Keratinocyte (primary cell): ENCODE results near the gene MMEL1. TPM values are rescaled to one million over a fixed set of nuclear protein-coding genes. Genes with fewer than 3 reads are reported as not detected.

Source experiments
- DNase-seq: peaks from one replicate; pipeline ENCODE4 v3.0.0-alpha.2; 2011; ENCODE audit warnings: low read depth, missing footprints, low spot score
- FAIRE-seq: peaks from 2 replicates; lab custom pipeline; 2011; peaks lifted over from hg19 to GRCh38; lab: Jason Lieb, UNC
- H2AFZ ChIP-seq: 2 replicates; pipeline ENCODE4 v1.6.0; 2012; ENCODE audit warnings: low read length, control low read depth, inconsistent platforms; ENCODE audit not compliant: control insufficient read depth
- H3K27ac ChIP-seq: 2 replicates; pipeline ENCODE4 v1.5.1; 2011; ENCODE audit warnings: low read length; ENCODE audit not compliant: control insufficient read depth, insufficient read depth
- H3K27me3 ChIP-seq: 3 replicates; pipeline ENCODE4 v1.6.0; 2011; ENCODE audit warnings: low read length; ENCODE audit not compliant: control insufficient read depth, insufficient read depth; ENCODE audit errors: extremely low read depth
- H3K36me3 ChIP-seq, 2 experiments: 2 replicates in 1 of 2; 3 replicates in 1 of 2; pipeline ENCODE4 v1.5.1; 2011; ENCODE audit warnings: low read length in 2 of 2, mild to moderate bottlenecking in 1 of 2; ENCODE audit not compliant: control insufficient read depth in 2 of 2, insufficient read depth in 2 of 2; ENCODE audit errors: extremely low read depth in 1 of 2
- H3K4me1 ChIP-seq: 3 replicates; pipeline ENCODE4 v1.5.1; 2011; ENCODE audit warnings: low read length; ENCODE audit not compliant: control insufficient read depth, insufficient read depth; ENCODE audit errors: extremely low read depth
- H3K4me2 ChIP-seq: 3 replicates; pipeline ENCODE4 v1.6.0; 2011; ENCODE audit warnings: low read depth, low read length; ENCODE audit not compliant: control insufficient read depth, insufficient read depth; ENCODE audit errors: extremely low read depth
- H3K4me3 ChIP-seq, 3 experiments: fragments of 200-600 bp in 1 of 3; sonication (generic) in 1 of 3; 2 replicates in 2 of 3; 3 replicates in 1 of 3; pipeline ENCODE4 v1.5.1; 2011 to 2016; ENCODE audit warnings: low read length in 3 of 3, mild to moderate bottlenecking in 3 of 3, control low read depth in 2 of 3, inconsistent platforms in 1 of 3, low read depth in 1 of 3, mixed read lengths in 1 of 3, mixed run types in 1 of 3, moderate library complexity in 1 of 3; ENCODE audit not compliant: control insufficient read depth in 2 of 3, insufficient read depth in 2 of 3; ENCODE audit errors: extremely low read depth in 1 of 3
- H3K79me2 ChIP-seq: 2 replicates; pipeline ENCODE4 v1.6.0; 2012; ENCODE audit warnings: low read length; ENCODE audit not compliant: control insufficient read depth, insufficient read depth
- H3K9ac ChIP-seq: 3 replicates; pipeline ENCODE4 v1.6.0; 2011; ENCODE audit warnings: low read length; ENCODE audit not compliant: control insufficient read depth, insufficient read depth; ENCODE audit errors: extremely low read depth
- H3K9me1 ChIP-seq: 3 replicates; pipeline ENCODE4 v1.6.0; 2011; ENCODE audit warnings: low read length; ENCODE audit not compliant: control insufficient read depth, insufficient read depth; ENCODE audit errors: extremely low read depth
- H3K9me3 ChIP-seq: 2 replicates; pipeline ENCODE4 v1.5.1; 2012; ENCODE audit warnings: low read depth, low read length; ENCODE audit not compliant: control insufficient read depth
- H4K20me1 ChIP-seq: 3 replicates; pipeline ENCODE4 v1.6.0; 2011; ENCODE audit warnings: low read length; ENCODE audit not compliant: control insufficient read depth, insufficient read depth; ENCODE audit errors: extremely low read depth
- EZH2 ChIP-seq: IDR thresholded peaks from one replicate; pipeline ENCODE4 v1.6.1; 2012; ENCODE audit warnings: inconsistent platforms, mild to moderate bottlenecking, low read length, moderate library complexity
- dilution Hi-C: fragments of 300-500 bp; cut with MboI; formaldehyde crosslinking; loops from one replicate; pipeline ENCODE4 v1.7.0; 2020; ENCODE audit warnings: low sequenced_read_pairs; ENCODE audit not compliant: extremely low pct_ligation_motif_present
- polyA plus RNA-seq, 5 experiments: library from polyadenylated mRNA; depleted of rRNA in 3 of 5; stranded (reverse) in 3 of 5; stranded (forward) in 1 of 5; unstranded in 1 of 5; fragments of >200 nt; gene quantifications; 1 replicate in 1 of 5; 2 replicates in 3 of 5; 3 replicates in 1 of 5; pipeline versions ENCODE4 v1.2.1 to v1.2.3, GENCODE V29; 2011 to 2012; ENCODE audit warnings: missing spikeins in 2 of 5, low read depth in 1 of 5, low replicate concordance in 1 of 5
- TF ChIP-seq, protein P1 (sequence below), 3 experiments: IDR thresholded peaks in 1 of 3; conservative IDR thresholded peaks in 1 of 3; optimal IDR thresholded peaks in 1 of 3; 2 replicates in 2 of 3; 3 replicates in 1 of 3; pipeline versions ENCODE3 to v1.5.1; 2011; ENCODE audit warnings: low read length in 3 of 3, mild to moderate bottlenecking in 3 of 3, moderate library complexity in 2 of 3, control low read depth in 1 of 3, inconsistent platforms in 1 of 3; ENCODE audit not compliant: insufficient read depth in 2 of 3; ENCODE audit errors: extremely low read depth in 1 of 3

Gene MMEL1
- polyA plus RNA-seq, 1 donor (not counting 4 experiments of a cell fraction or from before 2014, with no cell fraction given) = not detected

DNA sequence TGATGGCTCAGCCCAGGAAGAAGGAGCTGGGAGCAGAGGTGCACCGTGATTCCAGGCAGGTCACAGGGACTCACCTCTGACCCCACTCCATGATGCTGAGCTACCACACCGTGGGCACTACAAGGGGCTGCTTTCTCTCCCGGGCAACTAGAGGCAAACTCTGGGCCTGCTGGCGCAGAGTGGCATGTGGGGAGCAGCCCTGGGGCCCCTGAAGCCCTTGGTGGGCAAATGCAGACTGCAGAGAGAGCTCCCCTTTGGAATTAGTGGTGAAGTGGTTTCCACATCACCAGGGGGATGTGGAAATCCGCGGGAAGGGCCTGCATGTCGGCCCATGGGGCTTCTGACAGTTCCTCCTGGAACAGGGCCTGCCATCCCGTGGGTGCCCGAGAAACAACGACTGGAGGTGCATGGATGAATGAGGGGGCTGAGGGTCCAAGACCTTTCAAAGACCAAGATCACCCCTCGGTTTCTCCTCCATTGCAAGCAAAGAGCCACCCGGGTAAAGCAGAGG lies 11.8 kb upstream of the MMEL1 start:
- TF ChIP-seq, protein P1, sequence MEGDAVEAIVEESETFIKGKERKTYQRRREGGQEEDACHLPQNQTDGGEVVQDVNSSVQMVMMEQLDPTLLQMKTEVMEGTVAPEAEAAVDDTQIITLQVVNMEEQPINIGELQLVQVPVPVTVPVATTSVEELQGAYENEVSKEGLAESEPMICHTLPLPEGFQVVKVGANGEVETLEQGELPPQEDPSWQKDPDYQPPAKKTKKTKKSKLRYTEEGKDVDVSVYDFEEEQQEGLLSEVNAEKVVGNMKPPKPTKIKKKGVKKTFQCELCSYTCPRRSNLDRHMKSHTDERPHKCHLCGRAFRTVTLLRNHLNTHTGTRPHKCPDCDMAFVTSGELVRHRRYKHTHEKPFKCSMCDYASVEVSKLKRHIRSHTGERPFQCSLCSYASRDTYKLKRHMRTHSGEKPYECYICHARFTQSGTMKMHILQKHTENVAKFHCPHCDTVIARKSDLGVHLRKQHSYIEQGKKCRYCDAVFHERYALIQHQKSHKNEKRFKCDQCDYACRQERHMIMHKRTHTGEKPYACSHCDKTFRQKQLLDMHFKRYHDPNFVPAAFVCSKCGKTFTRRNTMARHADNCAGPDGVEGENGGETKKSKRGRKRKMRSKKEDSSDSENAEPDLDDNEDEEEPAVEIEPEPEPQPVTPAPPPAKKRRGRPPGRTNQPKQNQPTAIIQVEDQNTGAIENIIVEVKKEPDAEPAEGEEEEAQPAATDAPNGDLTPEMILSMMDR (optimal IDR thresholded peaks at IDR 0.05 in 1 of 3, IDR thresholded peaks at IDR 0.05 in 1 of 3, conservative IDR thresholded peaks at IDR 0.05 in 1 of 3; ENCODE audit: extremely low read depth in 1 of 3, insufficient read depth in 2 of 3, low read length in 3 of 3) = no peak
- no peak for TF ChIP-seq EZH2
- no peaks in the 10 kb centered on the region for H3K4me1 ChIP-seq
- no peak overlapping the region for H3K4me2 ChIP-seq
- no peaks in the 10 kb centered on the region for H3K9me1 ChIP-seq
- no peak overlapping the region for H3K9ac ChIP-seq
- H3K27ac ChIP-seq = no peak overlapping the region
- FAIRE-seq = no peak
- no peak overlapping the region for H2AFZ ChIP-seq
- no peaks in the 10 kb centered on the region for H3K36me3 ChIP-seq
- no peak for DNase-seq
- dilution Hi-C loops = no loop called here
- H3K79me2 ChIP-seq = no peaks in the 10 kb centered on the region
- H4K20me1 ChIP-seq = no peaks in the 10 kb centered on the region
- no peak overlapping the region for H3K4me3 ChIP-seq
- no peaks in the 10 kb centered on the region for H3K9me3 ChIP-seq
- H3K27me3 ChIP-seq = no peaks in the 10 kb centered on the region

DNA sequence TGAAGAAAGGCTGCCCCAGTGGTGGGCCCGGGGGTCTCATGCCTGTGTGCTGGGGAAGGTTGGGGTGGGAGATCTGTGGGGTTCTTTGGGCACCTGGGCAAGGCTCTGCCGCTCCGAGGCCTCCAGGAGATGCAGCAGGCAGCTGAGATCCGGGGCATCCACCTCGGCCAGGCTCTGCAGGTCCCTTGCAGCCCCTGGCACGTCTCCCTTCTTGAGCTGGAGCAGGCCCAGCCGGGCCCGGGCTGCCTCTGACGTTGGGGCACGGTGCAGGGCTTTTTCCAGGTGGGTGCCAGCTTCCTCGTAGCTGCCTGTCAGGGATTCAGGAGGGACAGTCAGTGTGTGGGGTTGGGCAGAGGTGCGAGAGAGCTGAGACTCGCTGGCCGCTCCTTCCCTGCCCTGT lies 11.4 kb upstream of the MMEL1 start:
- dilution Hi-C loops = no loop called here
- H3K4me1 ChIP-seq = no peaks in the 10 kb centered on the region
- H3K9ac ChIP-seq = no peak overlapping the region
- H3K79me2 ChIP-seq = no peaks in the 10 kb centered on the region
- no peaks in the 10 kb centered on the region for H3K9me3 ChIP-seq
- no peak for DNase-seq
- no peak for FAIRE-seq
- H3K27me3 ChIP-seq = no peaks in the 10 kb centered on the region
- H3K27ac ChIP-seq = no peak overlapping the region
- H3K4me3 ChIP-seq = no peak overlapping the region
- H2AFZ ChIP-seq = no peak overlapping the region
- H4K20me1 ChIP-seq = no peaks in the 10 kb centered on the region
- H3K9me1 ChIP-seq = no peaks in the 10 kb centered on the region
- no peak overlapping the region for H3K4me2 ChIP-seq
- TF ChIP-seq, protein P1 (optimal IDR thresholded peaks at IDR 0.05 in 1 of 3, IDR thresholded peaks at IDR 0.05 in 1 of 3, conservative IDR thresholded peaks at IDR 0.05 in 1 of 3; ENCODE audit: extremely low read depth in 1 of 3, insufficient read depth in 2 of 3, low read length in 3 of 3) = no peak
- TF ChIP-seq EZH2 = no peak
- no peaks in the 10 kb centered on the region for H3K36me3 ChIP-seq
